Testis (tissue), 2 donors: ENCODE results near the gene KDM4C.

ENCODE experiments used
- CTCF ChIP-seq, 3 experiments: fragments of 450-650 bp in 2 of 3; fragments of 200-600 bp in 1 of 3; sonication (generic) in 1 of 3; IDR thresholded peaks; one replicate each; pipeline ENCODE4 v1.5.1; 2016 to 2019; ENCODE audit warnings: antibody characterized with exemption in 3 of 3, mild to moderate bottlenecking in 2 of 3, moderate library complexity in 1 of 3
- POLR2A ChIP-seq: fragments of 450-650 bp; IDR thresholded peaks from one replicate; pipeline ENCODE4 v1.6.1; 2017; ENCODE audit warnings: antibody characterized with exemption, mild to moderate bottlenecking, moderate library complexity

DNA sequence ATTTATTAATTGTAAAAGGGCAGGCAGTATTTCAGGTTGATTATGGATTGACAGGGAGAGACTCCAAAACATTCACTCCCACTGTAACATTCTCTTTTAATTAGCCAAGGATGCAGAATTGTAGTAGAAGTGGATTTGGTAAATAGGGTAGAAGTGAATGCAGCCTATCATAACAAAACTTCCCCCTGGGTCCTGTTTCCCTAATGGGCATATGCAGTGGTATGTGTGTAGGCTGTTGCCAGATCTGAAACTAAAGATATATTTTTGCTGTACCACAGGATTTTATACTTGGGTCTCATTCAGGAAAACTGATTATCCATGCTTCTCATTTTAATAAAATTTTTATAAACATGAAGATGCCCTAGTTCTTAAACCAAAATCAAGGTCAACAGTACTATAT is 351.2 kb downstream of the KDM4C start:
- no peak for TF ChIP-seq CTCF (IDR thresholded peaks at IDR 0.05)
- no peak for TF ChIP-seq POLR2A
